Left ventricle myocardium inferior (tissue), 1 donor: ENCODE measurements around the gene TYMP. TPM values are rescaled to one million over a fixed set of nuclear protein-coding genes. Genes with fewer than 3 reads are reported as not detected.

Source experiments
- DNase-seq: peaks from one replicate; pipeline ENCODE4 v3.0.0-alpha.2; 2020
- H3K27ac ChIP-seq: fragments of 200-600 bp; replicated peaks from 2 replicates; pipeline ENCODE4 v1.8.0; 2021
- H3K27me3 ChIP-seq: fragments of 200-600 bp; 2 replicates; pipeline ENCODE4 v1.8.0; 2021; ENCODE audit warnings: low read depth
- H3K36me3 ChIP-seq: fragments of 200-600 bp; 2 replicates; pipeline ENCODE4 v1.8.0; 2021
- H3K4me1 ChIP-seq: fragments of 200-600 bp; 2 replicates; pipeline ENCODE4 v1.8.0; 2021
- H3K4me3 ChIP-seq: fragments of 200-600 bp; 2 replicates; pipeline ENCODE4 v1.8.0; 2021; ENCODE audit warnings: mild to moderate bottlenecking, moderate library complexity
- H3K9me3 ChIP-seq: fragments of 200-600 bp; replicated peaks from 2 replicates; pipeline ENCODE4 v1.8.0; 2021
- intact Hi-C: fragments of 100-400 bp; cut with micrococcal nuclease; formaldehyde crosslinking; loops from one replicate; pipeline ENCODE4 v1.11.0; 2022
- total RNA-seq: library from RNA; stranded (reverse); fragmentation: NEBNext Ultra II Directional; extraction: Animal tissue kit (Norgen Biotek cat#: 25700); gene quantifications from one replicate; pipeline ENCODE4 v1.2.1, GENCODE V29; 2021
- TF ChIP-seq, protein P1 (sequence below): fragments of 200-600 bp; IDR thresholded peaks from 2 replicates; pipeline ENCODE4 v1.8.0; 2021; ENCODE audit warnings: antibody characterized with exemption, mild to moderate bottlenecking, borderline replicate concordance
- donor health status: DM: no; HTN: yes; CAD: no; lungs with severe emphysema.

The TYMP gene
- total RNA-seq, 1 donor from 2014 or later, result 11.6 TPM

- H3K27ac ChIP-seq, result no peak within 1 kb of the TSS
- TF ChIP-seq, protein P1, sequence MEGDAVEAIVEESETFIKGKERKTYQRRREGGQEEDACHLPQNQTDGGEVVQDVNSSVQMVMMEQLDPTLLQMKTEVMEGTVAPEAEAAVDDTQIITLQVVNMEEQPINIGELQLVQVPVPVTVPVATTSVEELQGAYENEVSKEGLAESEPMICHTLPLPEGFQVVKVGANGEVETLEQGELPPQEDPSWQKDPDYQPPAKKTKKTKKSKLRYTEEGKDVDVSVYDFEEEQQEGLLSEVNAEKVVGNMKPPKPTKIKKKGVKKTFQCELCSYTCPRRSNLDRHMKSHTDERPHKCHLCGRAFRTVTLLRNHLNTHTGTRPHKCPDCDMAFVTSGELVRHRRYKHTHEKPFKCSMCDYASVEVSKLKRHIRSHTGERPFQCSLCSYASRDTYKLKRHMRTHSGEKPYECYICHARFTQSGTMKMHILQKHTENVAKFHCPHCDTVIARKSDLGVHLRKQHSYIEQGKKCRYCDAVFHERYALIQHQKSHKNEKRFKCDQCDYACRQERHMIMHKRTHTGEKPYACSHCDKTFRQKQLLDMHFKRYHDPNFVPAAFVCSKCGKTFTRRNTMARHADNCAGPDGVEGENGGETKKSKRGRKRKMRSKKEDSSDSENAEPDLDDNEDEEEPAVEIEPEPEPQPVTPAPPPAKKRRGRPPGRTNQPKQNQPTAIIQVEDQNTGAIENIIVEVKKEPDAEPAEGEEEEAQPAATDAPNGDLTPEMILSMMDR, result no peak
- no peak for DNase-seq
- no peaks in the 10 kb centered on the region for H3K36me3 ChIP-seq
- no peaks in the 10 kb centered on the region for H3K9me3 ChIP-seq
- intact Hi-C loops, result no loop called here
- peaks cover 6% of the 10 kb centered on the region for H3K4me1 ChIP-seq
- no peak within 1 kb of the TSS for H3K4me3 ChIP-seq
- H3K27me3 ChIP-seq, result peaks cover 79% of the 10 kb centered on the region
Measured at GRCh38 chr22:50486561-50487289, 43.1 kb downstream of the TYMP start, which contains the start of gene MIOX. Gene MIOX, plus strand, starts transcription at chr22:50486859. Its CDS starts 39 bp downstream, at chr22:50486898.

DNA sequence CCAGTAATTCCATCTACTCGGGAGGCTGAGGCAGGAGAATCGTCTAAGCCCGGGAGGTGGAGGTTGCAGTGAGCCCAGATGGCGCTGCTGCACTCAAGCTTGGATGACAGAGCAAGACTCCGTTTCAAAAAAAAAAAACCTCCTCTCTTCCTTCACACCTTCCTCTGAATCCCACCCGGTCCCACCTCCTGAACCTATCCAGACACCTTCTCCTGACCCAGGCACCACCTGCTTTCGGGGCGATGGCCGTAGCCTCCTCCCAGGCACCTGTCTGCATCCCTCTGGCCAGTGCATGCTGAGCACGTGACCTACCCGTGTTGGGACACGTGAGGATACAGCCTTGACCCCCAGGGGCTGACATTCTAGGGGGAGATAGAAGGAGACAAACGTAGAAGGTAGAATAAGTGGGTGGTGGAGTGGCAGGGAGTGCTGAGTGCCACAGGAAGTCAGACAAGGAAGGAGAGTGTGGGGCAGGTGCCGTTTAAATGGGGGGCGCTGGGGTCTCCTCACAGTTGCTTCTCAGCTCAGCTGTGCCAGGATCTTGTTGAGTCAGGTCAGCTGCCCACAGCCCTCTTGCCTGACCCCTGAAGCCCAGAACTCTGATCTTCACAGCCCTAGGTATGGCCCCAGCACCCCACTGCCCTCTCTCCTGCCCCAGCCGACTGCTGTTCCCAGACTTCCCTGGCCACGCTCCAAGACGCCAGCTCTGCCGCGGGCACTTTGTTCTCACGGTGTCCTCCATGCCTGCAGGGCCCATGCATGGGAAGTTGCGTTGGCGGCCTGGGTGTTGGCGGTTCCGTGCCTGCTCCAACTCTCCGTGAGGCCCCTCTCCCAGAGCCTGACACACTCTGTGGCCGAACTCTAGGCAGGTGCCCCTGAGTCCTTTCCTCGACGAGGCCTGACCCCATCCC lies 44.3 kb downstream of the TYMP start:
- Histone ChIP-seq H3K9me3 (no peaks in the 10 kb centered on the region), H3K4me3 (no peak overlapping the region), H3K27me3 (peaks cover 92% of the 10 kb centered on the region), H3K36me3 (no peaks in the 10 kb centered on the region), H3K4me1 (peaks cover 15% of the 10 kb centered on the region), H3K27ac (no peak overlapping the region)
- TF ChIP-seq, protein P1, result no peak
- DNase-seq, result no peak
- intact Hi-C loops, result no loop called here

- no peak for DNase-seq
- intact Hi-C loops, result no loop called here
- no peak overlapping the region for H3K27ac ChIP-seq
Measured at GRCh38 chr22:50483977-50484853, 45.6 kb downstream of the TYMP start.

GRCh38 chr22:50483556-50483955 lies 46.3 kb downstream of the TYMP start:
- TF ChIP-seq, protein P1, result no peak
- peaks cover 15% of the 10 kb centered on the region for H3K4me1 ChIP-seq
- intact Hi-C loops, result no loop called here
- no peaks in the 10 kb centered on the region for H3K9me3 ChIP-seq
- no peak overlapping the region for H3K4me3 ChIP-seq
- H3K27ac ChIP-seq, result no peak overlapping the region
- peaks cover 95% of the 10 kb centered on the region for H3K27me3 ChIP-seq
- no peaks in the 10 kb centered on the region for H3K36me3 ChIP-seq
- no peak for DNase-seq

More at GRCh38 chr22:50483977-50484853, 45.6 kb downstream of the TYMP start:
- TF ChIP-seq, protein P1, result no peak
- Histone ChIP-seq H3K4me3 (no peak overlapping the region), H3K4me1 (peaks cover 15% of the 10 kb centered on the region), H3K9me3 (no peaks in the 10 kb centered on the region), H3K27me3 (peaks cover 94% of the 10 kb centered on the region), H3K36me3 (no peaks in the 10 kb centered on the region)

- H3K27ac ChIP-seq, result no peak overlapping the region
- TF ChIP-seq, protein P1, result no peak
- H3K9me3 ChIP-seq, result no peaks in the 10 kb centered on the region
- peaks cover 95% of the 10 kb centered on the region for H3K27me3 ChIP-seq
- peaks cover 15% of the 10 kb centered on the region for H3K4me1 ChIP-seq
- intact Hi-C loops, result no loop called here
- no peak for DNase-seq
- no peak overlapping the region for H3K4me3 ChIP-seq
- no peaks in the 10 kb centered on the region for H3K36me3 ChIP-seq
Measured at GRCh38 chr22:50483106-50483505, 46.7 kb downstream of the TYMP start.
